HUES6 (cell line): ENCODE data around the gene NCAPG2.

ENCODE experiments used
- H3K27ac ChIP-seq: 2 replicates; pipeline ENCODE4 v1.7.0; 2013; ENCODE audit warnings: low read depth, mild to moderate bottlenecking, low read length, inconsistent platforms
- H3K27me3 ChIP-seq: 2 replicates; pipeline ENCODE4 v1.6.1; 2013; ENCODE audit warnings: low read length; ENCODE audit not compliant: control insufficient read depth, insufficient read depth
- H3K36me3 ChIP-seq: 2 replicates; pipeline ENCODE4 v1.6.1; 2013; ENCODE audit warnings: low read length; ENCODE audit not compliant: control insufficient read depth, insufficient read depth
- H3K4me1 ChIP-seq: 2 replicates; pipeline ENCODE4 v1.6.1; 2013; ENCODE audit warnings: low read length; ENCODE audit not compliant: control insufficient read depth, insufficient read depth
- H3K4me3 ChIP-seq: 2 replicates; pipeline ENCODE4 v1.5.1; 2013; ENCODE audit warnings: low read depth, low read length
- H3K9ac ChIP-seq: one replicate; pipeline ENCODE4 v1.6.1; 2013; ENCODE audit warnings: mild to moderate bottlenecking, low read length
- H3K9me3 ChIP-seq: 2 replicates; pipeline ENCODE4 v1.6.1; 2013; ENCODE audit warnings: low read depth, low read length; ENCODE audit not compliant: control insufficient read depth, insufficient read depth

The NCAPG2 gene

GRCh38 chr7:158620839-158621441 lies 83.7 kb downstream of the NCAPG2 start:
- H3K4me3 ChIP-seq = no peak overlapping the region
- peaks cover 26% of the 10 kb centered on the region for H3K4me1 ChIP-seq
- no peak overlapping the region for H3K9ac ChIP-seq
- no peaks in the 10 kb centered on the region for H3K9me3 ChIP-seq
- no peaks in the 10 kb centered on the region for H3K27me3 ChIP-seq
- H3K36me3 ChIP-seq = peaks cover 19% of the 10 kb centered on the region; the same call in 1 of the 2 replicates
- no peak overlapping the region for H3K27ac ChIP-seq

GRCh38 chr7:158620418-158620817 lies 84.2 kb downstream of the NCAPG2 start:
- Histone ChIP-seq H3K9me3 (no peaks in the 10 kb centered on the region), H3K9ac (no peak overlapping the region), H3K36me3 (peaks cover 16% of the 10 kb centered on the region; the same call in 1 of the 2 replicates), H3K4me3 (no peak overlapping the region), H3K4me1 (peaks cover 30% of the 10 kb centered on the region), H3K27ac (no peak overlapping the region), H3K27me3 (no peaks in the 10 kb centered on the region)

DNA sequence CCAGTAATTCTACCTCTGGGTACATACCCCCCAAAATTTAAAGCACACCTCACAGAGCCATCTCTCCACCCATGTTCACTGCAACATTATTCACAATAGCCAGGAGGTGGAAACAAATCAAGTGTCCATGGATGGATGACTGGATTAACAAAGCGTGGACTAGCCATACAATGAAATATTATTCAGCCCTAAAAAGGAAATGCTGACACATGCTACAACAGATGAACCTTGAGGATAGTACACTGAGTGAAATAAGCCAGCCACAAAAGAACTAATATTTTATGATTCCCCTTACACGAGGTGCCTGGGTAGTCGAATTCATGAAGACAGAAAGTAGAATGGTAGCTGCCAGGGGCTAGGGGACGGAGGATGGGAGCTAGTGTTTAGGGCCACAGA lies 85.9 kb downstream of the NCAPG2 start:
- Histone ChIP-seq H3K9ac (no peak overlapping the region), H3K9me3 (no peaks in the 10 kb centered on the region), H3K27ac (peak overlapping the region; percentile 87)

GRCh38 chr7:158617737-158618128 lies 86.9 kb downstream of the NCAPG2 start:
- H3K9ac ChIP-seq = peak overlapping the region; percentile 21

More for the DNA sequence above, 85.9 kb downstream of the NCAPG2 start:
- Histone ChIP-seq H3K4me1 (peaks cover 30% of the 10 kb centered on the region), H3K4me3 (no peak overlapping the region), H3K27me3 (no peaks in the 10 kb centered on the region), H3K36me3 (peaks cover 13% of the 10 kb centered on the region; the same call in 1 of the 2 replicates)

DNA sequence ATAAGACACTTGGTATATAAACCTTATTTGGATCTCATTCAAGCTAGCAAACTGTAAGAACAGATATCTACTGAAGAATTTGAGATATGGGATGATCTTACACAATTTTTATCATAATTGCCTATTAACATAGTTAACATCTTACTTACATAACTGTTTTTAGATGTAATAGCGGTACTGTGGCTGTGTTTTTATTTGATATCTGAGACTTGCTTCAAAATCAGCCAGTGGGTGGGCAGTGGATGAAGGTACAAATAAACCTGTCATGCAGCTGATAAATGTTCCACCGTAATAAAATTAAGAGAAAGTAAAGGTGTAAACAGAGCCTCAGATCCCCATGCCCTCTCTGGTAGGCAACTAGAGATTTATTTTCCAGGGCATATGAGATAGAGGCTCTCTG lies 88.6 kb downstream of the NCAPG2 start:
- H3K27me3 ChIP-seq = no peaks in the 10 kb centered on the region
- H3K9me3 ChIP-seq = no peaks in the 10 kb centered on the region
- peaks cover 9% of the 10 kb centered on the region; the same call in 1 of the 2 replicates for H3K36me3 ChIP-seq
- peaks cover 30% of the 10 kb centered on the region for H3K4me1 ChIP-seq
- H3K27ac ChIP-seq = no peak overlapping the region
- no peak overlapping the region for H3K9ac ChIP-seq
- H3K4me3 ChIP-seq = no peak overlapping the region

More at GRCh38 chr7:158617737-158618128, 86.9 kb downstream of the NCAPG2 start:
- Histone ChIP-seq H3K27me3 (no peaks in the 10 kb centered on the region), H3K4me3 (0 out of 2 replicates have a peak overlapping the region, but pooled peaks have one; percentile 5), H3K27ac (peak overlapping the region; percentile 87), H3K9me3 (no peaks in the 10 kb centered on the region), H3K4me1 (peaks cover 30% of the 10 kb centered on the region), H3K36me3 (peaks cover 7% of the 10 kb centered on the region; the same call in 1 of the 2 replicates)

GRCh38 chr7:158614700-158615099 lies 89.9 kb downstream of the NCAPG2 start:
- Histone ChIP-seq H3K9ac (no peak overlapping the region), H3K27ac (no peak overlapping the region), H3K9me3 (no peaks in the 10 kb centered on the region), H3K4me3 (no peak overlapping the region), H3K27me3 (no peaks in the 10 kb centered on the region), H3K4me1 (peaks cover 30% of the 10 kb centered on the region), H3K36me3 (peaks cover 15% of the 10 kb centered on the region; the same call in 1 of the 2 replicates)

DNA sequence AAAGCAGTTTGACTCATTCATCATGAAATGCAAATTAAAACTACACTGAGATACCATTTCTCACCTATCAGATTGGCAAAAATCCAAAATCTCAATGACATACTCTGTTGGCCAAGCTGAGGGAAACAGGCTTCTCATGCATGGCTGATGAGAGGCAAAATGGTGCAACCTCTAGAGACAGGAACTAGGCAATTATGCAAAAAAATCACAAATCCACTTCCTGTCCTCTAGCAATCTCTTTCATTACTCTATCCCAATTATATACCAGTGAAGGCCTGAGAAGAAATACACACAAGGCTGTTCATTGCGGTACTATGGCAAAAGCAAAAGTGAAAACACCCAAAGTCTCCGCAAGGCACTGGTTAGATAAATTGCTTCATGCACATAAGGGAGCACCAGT lies 91.1 kb downstream of the NCAPG2 start:
- H3K36me3 ChIP-seq = peaks cover 16% of the 10 kb centered on the region; the same call in 1 of the 2 replicates
- H3K27ac ChIP-seq = no peak overlapping the region
- no peak overlapping the region for H3K9ac ChIP-seq
- no peaks in the 10 kb centered on the region for H3K9me3 ChIP-seq
- H3K4me3 ChIP-seq = no peak overlapping the region
- H3K4me1 ChIP-seq = peaks cover 29% of the 10 kb centered on the region
- H3K27me3 ChIP-seq = no peaks in the 10 kb centered on the region

GRCh38 chr7:158612546-158612945 lies 92.1 kb downstream of the NCAPG2 start:
- Histone ChIP-seq H3K9me3 (no peaks in the 10 kb centered on the region), H3K27ac (no peak overlapping the region), H3K27me3 (no peaks in the 10 kb centered on the region), H3K4me3 (no peak overlapping the region), H3K4me1 (peaks cover 20% of the 10 kb centered on the region), H3K9ac (no peak overlapping the region), H3K36me3 (peaks cover 25% of the 10 kb centered on the region)

DNA sequence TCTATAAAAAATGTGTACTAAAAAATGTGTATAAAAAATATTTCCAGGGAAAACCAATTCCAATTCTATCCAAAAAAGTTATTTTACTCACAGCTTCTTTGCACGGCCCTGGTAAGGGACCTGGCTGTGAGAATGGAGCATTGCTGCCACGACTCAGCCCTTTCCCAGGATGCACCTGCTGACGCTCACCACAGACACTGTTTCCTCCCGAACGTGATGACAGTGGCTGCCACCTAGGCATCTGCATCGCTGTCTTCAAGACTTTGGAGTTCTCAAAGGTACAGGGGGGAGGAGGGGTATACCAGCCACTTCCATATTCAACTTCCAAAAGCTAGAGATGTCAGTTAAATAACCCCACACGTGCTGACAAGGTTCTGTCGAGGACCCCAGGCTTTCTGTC lies 93.1 kb downstream of the NCAPG2 start:
- Histone ChIP-seq H3K27ac (no peak overlapping the region), H3K4me3 (no peak overlapping the region), H3K36me3 (peaks cover 33% of the 10 kb centered on the region), H3K9me3 (no peaks in the 10 kb centered on the region), H3K4me1 (peaks cover 10% of the 10 kb centered on the region), H3K27me3 (no peaks in the 10 kb centered on the region), H3K9ac (no peak overlapping the region)

- Histone ChIP-seq H3K27me3 (no peaks in the 10 kb centered on the region), H3K4me3 (no peak overlapping the region), H3K36me3 (peaks cover 40% of the 10 kb centered on the region), H3K27ac (no peak overlapping the region), H3K9ac (no peak overlapping the region), H3K9me3 (no peaks in the 10 kb centered on the region), H3K4me1 (no peaks in the 10 kb centered on the region)
These were observed 95.2 kb downstream of the NCAPG2 start for GRCh38 chr7:158609313-158609974.

- Histone ChIP-seq H3K27me3 (no peaks in the 10 kb centered on the region), H3K4me1 (no peaks in the 10 kb centered on the region), H3K4me3 (no peak overlapping the region), H3K9me3 (no peaks in the 10 kb centered on the region), H3K36me3 (peaks cover 44% of the 10 kb centered on the region), H3K27ac (no peak overlapping the region), H3K9ac (no peak overlapping the region)
These were observed 97.0 kb downstream of the NCAPG2 start for GRCh38 chr7:158607563-158607962.
